Natural killer cell (primary cell): ENCODE measurements around the gene MMP24. TPM values are rescaled to one million over a fixed set of nuclear protein-coding genes. Genes with fewer than 3 reads are reported as not detected.

Experiments used
- ATAC-seq, 3 donors: fragments of 150-1000 bp in 2 of 3; fragments of 200-7000 bp in 1 of 3; cut with Tn5 transposase; 1 replicate in 1 of 3; 2 replicates in 2 of 3; pipeline ENCODE4 v1.10.0; 2021; ENCODE audit warnings: mild to moderate bottlenecking in 2 of 3, moderate library complexity in 2 of 3
- DNase-seq, 2 donors: peaks; one replicate each; pipeline versions ENCODE4 v3.0.0 to v3.0.0-alpha.2; 2013 to 2021; ENCODE audit warnings: mixed read lengths in 1 of 2
- H3K27ac ChIP-seq: one replicate; pipeline ENCODE4 v1.5.1; 2013; ENCODE audit warnings: mild to moderate bottlenecking, low read length
- H3K27me3 ChIP-seq: one replicate; pipeline ENCODE4 v1.6.1; 2013; ENCODE audit warnings: low read length; ENCODE audit not compliant: control insufficient read depth, insufficient read depth
- H3K36me3 ChIP-seq: one replicate; pipeline ENCODE4 v1.6.1; 2013; ENCODE audit warnings: low read length; ENCODE audit not compliant: control insufficient read depth, insufficient read depth
- H3K4me1 ChIP-seq: one replicate; pipeline ENCODE4 v1.6.1; 2013; ENCODE audit warnings: low read length; ENCODE audit not compliant: control insufficient read depth, insufficient read depth
- H3K4me3 ChIP-seq: one replicate; pipeline ENCODE4 v1.5.1; 2013; ENCODE audit warnings: low read length
- H3K9me3 ChIP-seq: one replicate; pipeline ENCODE4 v1.6.1; 2013; ENCODE audit warnings: low read length; ENCODE audit not compliant: control insufficient read depth, insufficient read depth
- H3K27ac Mint-ChIP-seq, 2 donors: one replicate each; pipeline ENCODE4 v1.8.0; 2022; ENCODE audit warnings: mild to moderate bottlenecking in 2 of 2, mixed read lengths in 2 of 2, moderate library complexity in 1 of 2
- H3K27me3 Mint-ChIP-seq, 2 donors: one replicate each; pipeline ENCODE4 v1.8.0; 2022; ENCODE audit warnings: low read depth in 2 of 2, mixed read lengths in 2 of 2
- H3K36me3 Mint-ChIP-seq: one replicate; pipeline ENCODE4 v1.8.0; 2022; ENCODE audit warnings: mixed read lengths
- H3K4me1 Mint-ChIP-seq, 2 donors: one replicate each; pipeline ENCODE4 v1.8.0; 2022; ENCODE audit warnings: mixed read lengths in 2 of 2
- H3K4me3 Mint-ChIP-seq: one replicate; pipeline ENCODE4 v1.8.0; 2022; ENCODE audit warnings: mild to moderate bottlenecking, moderate library complexity, mixed read lengths
- H3K9me3 Mint-ChIP-seq, 2 donors: one replicate each; pipeline ENCODE4 v1.8.0; 2022; ENCODE audit warnings: mixed read lengths in 2 of 2
- CTCF ChIP-seq: fragments of 200-600 bp; IDR thresholded peaks from one replicate; pipeline ENCODE4 v1.8.0; 2022; ENCODE audit warnings: antibody characterized with exemption
- WGBS: methylation state at CpG from one replicate; pipeline ENCODE4 v1.1.7; 2013; ENCODE audit warnings: missing lambda C conversion rate; ENCODE audit not compliant: insufficient coverage; 5-methylcytosine and 5-hydroxymethylcytosine counted together
- intact Hi-C: fragments of 100-400 bp; cut with micrococcal nuclease; formaldehyde crosslinking; loops from one replicate; pipeline ENCODE4 v1.14.2; 2022
- total RNA-seq, 4 donors: library from RNA; stranded (reverse); fragments of 120-200 nt in 1 of 4; gene quantifications; one replicate each; pipeline versions ENCODE4 v1.2.3 to v1.2.4, GENCODE V29; 2013 to 2022

Gene MMP24
- total RNA-seq, 3 donors from 2014 or later (not counting 1 experiment from before 2014, with no cell fraction given), result 0.14 to 0.18 (median 0.16) TPM

- H3K27me3 ChIP-seq, result no peaks in the 10 kb centered on the region
- intact Hi-C loops, result no loop called here
- H3K4me3 Mint-ChIP-seq, result no peak overlapping the region
- H3K9me3 Mint-ChIP-seq, result no peaks in the 10 kb centered on the region
- no peak for TF ChIP-seq CTCF
- H3K9me3 ChIP-seq, result no peaks in the 10 kb centered on the region
- no peak for DNase-seq
- no peaks in the 10 kb centered on the region for H3K27me3 Mint-ChIP-seq
- H3K27ac ChIP-seq, result no peak overlapping the region
- no peak for ATAC-seq
- H3K27ac Mint-ChIP-seq, result no peak overlapping the region
- H3K36me3 Mint-ChIP-seq, result no peaks in the 10 kb centered on the region
- H3K4me1 Mint-ChIP-seq, result peaks cover 14 to 28% of the 10 kb centered on the region in 2 donors
- no peak overlapping the region for H3K4me3 ChIP-seq
- H3K4me1 ChIP-seq, result peaks cover 9% of the 10 kb centered on the region
- peaks cover 3% of the 10 kb centered on the region for H3K36me3 ChIP-seq
- WGBS, result 89% methylated on average over 2 of the region's 2 CpGs
Observed at GRCh38 chr20:35311409-35311808, 84.9 kb downstream of the MMP24 start.

- H3K27me3 ChIP-seq, result no peaks in the 10 kb centered on the region
- no peak overlapping the region for H3K27ac ChIP-seq
- Mint-ChIP-seq H3K27ac (no peak overlapping the region), H3K4me1 (peaks cover 14 to 30% of the 10 kb centered on the region in 2 donors), H3K4me3 (no peak overlapping the region), H3K36me3 (no peaks in the 10 kb centered on the region), H3K9me3 (no peaks in the 10 kb centered on the region), H3K27me3 (no peaks in the 10 kb centered on the region)
- H3K4me1 ChIP-seq, result peaks cover 9% of the 10 kb centered on the region
- no peak for TF ChIP-seq CTCF
- peaks cover 3% of the 10 kb centered on the region for H3K36me3 ChIP-seq
- DNase-seq (no peak), ATAC-seq (no peak)
- no peaks in the 10 kb centered on the region for H3K9me3 ChIP-seq
- intact Hi-C loops, result no loop called here
- WGBS, result 87% methylated on average over 4 of the region's 5 CpGs
- no peak overlapping the region for H3K4me3 ChIP-seq
Observed at GRCh38 chr20:35311822-35312221, 85.3 kb downstream of the MMP24 start.

- ATAC-seq (no peak), DNase-seq (no peak)
- intact Hi-C loops, result no loop called here
- Mint-ChIP-seq H3K4me3 (no peak overlapping the region), H3K4me1 (peaks cover 14 to 30% of the 10 kb centered on the region in 2 donors), H3K36me3 (no peaks in the 10 kb centered on the region), H3K27me3 (no peaks in the 10 kb centered on the region), H3K9me3 (no peaks in the 10 kb centered on the region), H3K27ac (no peak overlapping the region)
- H3K27ac ChIP-seq, result no peak overlapping the region
- no peaks in the 10 kb centered on the region for H3K27me3 ChIP-seq
- H3K4me3 ChIP-seq, result no peak overlapping the region
- peaks cover 3% of the 10 kb centered on the region for H3K36me3 ChIP-seq
- WGBS, result 45% methylated on average over 1 of the region's 1 CpG
- peaks cover 9% of the 10 kb centered on the region for H3K4me1 ChIP-seq
- no peaks in the 10 kb centered on the region for H3K9me3 ChIP-seq
- TF ChIP-seq CTCF, result no peak
Observed at GRCh38 chr20:35312318-35312717, 85.8 kb downstream of the MMP24 start.
